H9 (cell line): ENCODE results near the gene RAB43. TPM values are rescaled to one million over a fixed set of nuclear protein-coding genes. Genes with fewer than 3 reads are reported as not detected.

ENCODE experiments used
- DNase-seq: peaks from one replicate; pipeline ENCODE4 v3.0.0-alpha.2; 2017
- H2AFZ ChIP-seq: one replicate; pipeline ENCODE4 v1.6.1; 2013; ENCODE audit warnings: mild to moderate bottlenecking, low read length, control low read depth, moderate library complexity
- H2AK5ac ChIP-seq: 2 replicates; pipeline ENCODE4 v1.6.1; 2013; ENCODE audit warnings: low read length, control low read depth, mixed read lengths; ENCODE audit not compliant: insufficient read length
- H2BK120ac ChIP-seq: one replicate; pipeline ENCODE4 v1.6.1; 2013; ENCODE audit warnings: low read depth, mild to moderate bottlenecking, low read length, control low read depth, inconsistent platforms; ENCODE audit not compliant: poor library complexity, severe bottlenecking
- H2BK12ac ChIP-seq: 2 replicates; pipeline ENCODE4 v1.6.1; 2013; ENCODE audit warnings: low read length, control low read depth, mixed read lengths, low read depth; ENCODE audit not compliant: insufficient read length
- H2BK15ac ChIP-seq: 2 replicates; pipeline ENCODE4 v1.6.1; 2013; ENCODE audit warnings: low read depth, low read length, control low read depth
- H2BK20ac ChIP-seq: one replicate; pipeline ENCODE4 v1.6.1; 2013; ENCODE audit warnings: low read depth, mild to moderate bottlenecking, low read length, control low read depth, inconsistent platforms; ENCODE audit not compliant: poor library complexity, severe bottlenecking
- H2BK5ac ChIP-seq: 2 replicates; pipeline ENCODE4 v1.6.1; 2013; ENCODE audit warnings: low read length, control low read depth, mixed read lengths; ENCODE audit not compliant: insufficient read length
- H3K14ac ChIP-seq: 2 replicates; pipeline ENCODE4 v1.6.1; 2013; ENCODE audit warnings: low read length, control low read depth; ENCODE audit not compliant: insufficient read depth
- H3K18ac ChIP-seq: 2 replicates; pipeline ENCODE4 v1.6.1; 2013; ENCODE audit warnings: low read depth, mild to moderate bottlenecking, mixed read lengths, low read length, control low read depth; ENCODE audit not compliant: insufficient read length
- H3K23ac ChIP-seq: 2 replicates; pipeline ENCODE4 v1.6.1; 2013; ENCODE audit warnings: low read length, control low read depth, mixed read lengths, low read depth; ENCODE audit not compliant: insufficient read length
- H3K23me2 ChIP-seq: 2 replicates; pipeline ENCODE4 v1.6.1; 2013; ENCODE audit warnings: low read depth, mild to moderate bottlenecking, mixed read lengths, low read length, control low read depth; ENCODE audit not compliant: insufficient read length, poor library complexity, severe bottlenecking
- H3K27ac ChIP-seq: 2 replicates; pipeline ENCODE4 v1.5.1; 2013; ENCODE audit warnings: low read length, control low read depth, mixed read lengths, low read depth; ENCODE audit not compliant: insufficient read length
- H3K27me3 ChIP-seq: 2 replicates; pipeline ENCODE4 v1.6.1; 2013; ENCODE audit warnings: low read length, control low read depth, inconsistent platforms; ENCODE audit not compliant: insufficient read depth
- H3K4ac ChIP-seq: 2 replicates; pipeline ENCODE4 v1.6.1; 2013; ENCODE audit warnings: low read depth, mild to moderate bottlenecking, control low read depth, inconsistent platforms, low read length, moderate library complexity
- H3K4me1 ChIP-seq: 2 replicates; pipeline ENCODE4 v1.6.1; 2013; ENCODE audit warnings: low read length, control low read depth, inconsistent platforms; ENCODE audit not compliant: insufficient read depth
- H3K4me2 ChIP-seq: 2 replicates; pipeline ENCODE4 v1.6.1; 2013; ENCODE audit warnings: low read length, control low read depth, mixed read lengths; ENCODE audit not compliant: insufficient read length, insufficient read depth
- H3K56ac ChIP-seq: 2 replicates; pipeline ENCODE4 v1.6.1; 2013; ENCODE audit warnings: low read depth, mild to moderate bottlenecking, mixed read lengths, low read length, control low read depth; ENCODE audit not compliant: insufficient read length
- H3K79me1 ChIP-seq: 2 replicates; pipeline ENCODE4 v1.6.1; 2013; ENCODE audit warnings: low read depth, mild to moderate bottlenecking, moderate library complexity, low read length, control low read depth, inconsistent platforms; ENCODE audit not compliant: insufficient read depth, poor library complexity, severe bottlenecking
- H3K79me2 ChIP-seq: 2 replicates; pipeline ENCODE4 v1.6.1; 2013; ENCODE audit warnings: low read length, control low read depth, inconsistent platforms; ENCODE audit not compliant: insufficient read depth
- H3K9ac ChIP-seq: 2 replicates; pipeline ENCODE4 v1.6.1; 2013; ENCODE audit warnings: low read length, control low read depth, mixed read lengths; ENCODE audit not compliant: insufficient read length; ENCODE audit errors: extremely low read depth
- H3K9me3 ChIP-seq: one replicate; pipeline ENCODE4 v1.6.1; 2013; ENCODE audit warnings: low read depth, low read length, inconsistent platforms; ENCODE audit not compliant: control insufficient read depth
- H3T11ph ChIP-seq: one replicate; pipeline ENCODE4 v1.6.1; 2013; ENCODE audit warnings: mild to moderate bottlenecking, low read length, control low read depth, inconsistent platforms
- H4K20me1 ChIP-seq: one replicate; pipeline ENCODE4 v1.6.1; 2013; ENCODE audit not compliant: control insufficient read depth, insufficient read length, insufficient read depth
- H4K5ac ChIP-seq: 2 replicates; pipeline ENCODE4 v1.6.1; 2013; ENCODE audit warnings: low read depth, mild to moderate bottlenecking, mixed read lengths, low read length, control low read depth; ENCODE audit not compliant: insufficient read length
- H4K8ac ChIP-seq: replicated peaks from 2 replicates; pipeline ENCODE4 v1.6.1; 2013; ENCODE audit warnings: low read length, control low read depth, mixed read lengths, low read depth; ENCODE audit not compliant: insufficient read length
- H4K91ac ChIP-seq: 2 replicates; pipeline ENCODE4 v1.6.1; 2013; ENCODE audit warnings: low read depth, mild to moderate bottlenecking, moderate library complexity, mixed read lengths, low read length, control low read depth; ENCODE audit not compliant: insufficient read length
- H3K27ac Mint-ChIP-seq, 3 experiments: 2 replicates in 2 of 3; 3 replicates in 1 of 3; pipeline ENCODE4 v1.8.0; 2020 to 2021; ENCODE audit warnings: mixed read lengths in 3 of 3, mild to moderate bottlenecking in 1 of 3, moderate library complexity in 1 of 3
- H3K27me3 Mint-ChIP-seq: 2 replicates; pipeline ENCODE4 v1.8.0; 2021; ENCODE audit warnings: low read depth, mild to moderate bottlenecking, moderate library complexity, mixed read lengths
- H3K36me3 Mint-ChIP-seq, 3 experiments: 2 replicates in 2 of 3; 3 replicates in 1 of 3; pipeline ENCODE4 v1.8.0; 2020 to 2021; ENCODE audit warnings: low read depth in 3 of 3, mixed read lengths in 3 of 3; ENCODE audit not compliant: insufficient read depth in 1 of 3
- H3K4me1 Mint-ChIP-seq, 2 experiments: 2 replicates each; pipeline ENCODE4 v1.8.0; 2020; ENCODE audit warnings: mixed read lengths in 2 of 2
- H3K4me3 Mint-ChIP-seq, 2 experiments: 2 replicates in 1 of 2; 3 replicates in 1 of 2; pipeline ENCODE4 v1.8.0; 2020 to 2021; ENCODE audit warnings: mild to moderate bottlenecking in 2 of 2, mixed read lengths in 2 of 2, moderate library complexity in 1 of 2
- H3K9me3 Mint-ChIP-seq, 2 experiments: 2 replicates in 1 of 2; 3 replicates in 1 of 2; pipeline ENCODE4 v1.8.0; 2020; ENCODE audit warnings: mild to moderate bottlenecking in 2 of 2, mixed read lengths in 2 of 2, moderate library complexity in 1 of 2
- WGBS: extraction: QIAGEN DNeasy Blood & Tissue Kit; methylation state at CpG from one replicate; pipeline ENCODE4 v1.1.7; 2013; ENCODE audit warnings: missing lambda C conversion rate, low lambda C conversion rate, mixed read lengths; ENCODE audit not compliant: insufficient read length; ENCODE audit errors: extremely low coverage; 5-methylcytosine and 5-hydroxymethylcytosine counted together
- total RNA-seq: library from RNA; stranded (reverse); gene quantifications from 2 replicates; pipeline ENCODE4 v1.2.1, GENCODE V29; 2021
- TF ChIP-seq, protein P1 (sequence below): fragments of 200-600 bp; sonication (generic); conservative IDR thresholded peaks from 3 replicates; pipeline ENCODE4 v1.8.0; 2021; ENCODE audit warnings: antibody characterized with exemption, mild to moderate bottlenecking

RAB43 gene
- total RNA-seq, 1 experiment from 2014 or later, result 13.6 TPM

DNA sequence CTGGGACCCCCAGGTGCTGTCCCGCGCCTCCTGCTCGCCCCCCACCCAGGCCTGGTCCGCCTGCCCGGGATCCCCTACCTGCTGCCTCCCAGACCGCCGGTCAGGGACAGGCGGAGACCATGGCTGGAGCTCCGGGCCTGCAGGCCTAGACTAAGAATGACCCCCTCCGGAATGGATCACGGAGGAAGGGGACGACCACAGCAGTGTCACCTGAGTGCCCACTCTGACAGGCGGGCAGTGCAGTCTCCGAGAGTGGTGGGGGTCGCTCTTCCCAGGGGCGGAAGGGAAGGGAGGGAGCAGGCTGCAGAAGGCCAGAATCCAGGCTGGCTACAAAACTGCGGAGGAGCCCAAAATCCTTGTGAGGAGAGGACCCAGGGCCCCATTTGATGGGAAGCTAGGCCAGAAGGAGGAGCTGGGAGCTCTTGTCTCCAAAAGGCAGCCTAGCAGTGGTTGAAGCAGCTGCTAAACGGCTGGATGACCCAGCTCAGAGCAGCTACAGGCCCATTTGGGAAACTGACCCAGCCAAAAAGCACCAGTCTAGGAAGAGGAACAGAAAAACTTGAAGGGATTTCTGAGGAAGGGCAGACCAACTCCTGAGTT, 908 bp upstream of the RAB43 start:
- DNase-seq, result peak; percentile 52
- Histone ChIP-seq H3K79me2 (peaks cover 10% of the 10 kb centered on the region; the same call in 1 of the 2 replicates), H3K4ac (no peak overlapping the region), H2AFZ (no peak overlapping the region), H3K4me1 (no peaks in the 10 kb centered on the region), H2BK5ac (no peak overlapping the region), H2BK120ac (no peak overlapping the region), H2BK15ac (no peak overlapping the region; the same call in 1 of the 2 replicates), H3K14ac (no peak overlapping the region), H3K23me2 (peaks cover 10% of the 10 kb centered on the region), H4K91ac (no peak overlapping the region), H2BK12ac (no peak overlapping the region), H4K8ac (no peak overlapping the region), H3K4me2 (peak overlapping the region; percentile 59), H4K5ac (no peak overlapping the region), H3K9me3 (no peaks in the 10 kb centered on the region), H3T11ph (no peak overlapping the region), H3K18ac (no peak overlapping the region), H3K79me1 (no peaks in the 10 kb centered on the region), H2BK20ac (no peak overlapping the region), H3K27me3 (no peaks in the 10 kb centered on the region), H3K27ac (no peak overlapping the region), H4K20me1 (no peaks in the 10 kb centered on the region), H2AK5ac (no peak overlapping the region), H3K23ac (no peak overlapping the region), H3K56ac (no peak overlapping the region), H3K9ac (no peak overlapping the region)
- no peaks in the 10 kb centered on the region; the same call in 1 of the 2 replicates for H3K27me3 Mint-ChIP-seq
- H3K4me1 Mint-ChIP-seq, result peaks cover 31 to 33% of the 10 kb centered on the region in 2 experiments
- WGBS, result no CpG with 5 or more reads among the region's 18 CpGs
- peak overlapping the region; percentile 66 to 86 for H3K4me3 Mint-ChIP-seq
- peak overlapping the region in 1 of 3 experiments; percentile 85; a peak in 3 of 7 replicates for H3K27ac Mint-ChIP-seq
- H3K36me3 Mint-ChIP-seq, result peaks cover 0 to 4% (median 3%) of the 10 kb centered on the region in 3 experiments; a peak in 5 of 7 replicates
- TF ChIP-seq, protein P1, sequence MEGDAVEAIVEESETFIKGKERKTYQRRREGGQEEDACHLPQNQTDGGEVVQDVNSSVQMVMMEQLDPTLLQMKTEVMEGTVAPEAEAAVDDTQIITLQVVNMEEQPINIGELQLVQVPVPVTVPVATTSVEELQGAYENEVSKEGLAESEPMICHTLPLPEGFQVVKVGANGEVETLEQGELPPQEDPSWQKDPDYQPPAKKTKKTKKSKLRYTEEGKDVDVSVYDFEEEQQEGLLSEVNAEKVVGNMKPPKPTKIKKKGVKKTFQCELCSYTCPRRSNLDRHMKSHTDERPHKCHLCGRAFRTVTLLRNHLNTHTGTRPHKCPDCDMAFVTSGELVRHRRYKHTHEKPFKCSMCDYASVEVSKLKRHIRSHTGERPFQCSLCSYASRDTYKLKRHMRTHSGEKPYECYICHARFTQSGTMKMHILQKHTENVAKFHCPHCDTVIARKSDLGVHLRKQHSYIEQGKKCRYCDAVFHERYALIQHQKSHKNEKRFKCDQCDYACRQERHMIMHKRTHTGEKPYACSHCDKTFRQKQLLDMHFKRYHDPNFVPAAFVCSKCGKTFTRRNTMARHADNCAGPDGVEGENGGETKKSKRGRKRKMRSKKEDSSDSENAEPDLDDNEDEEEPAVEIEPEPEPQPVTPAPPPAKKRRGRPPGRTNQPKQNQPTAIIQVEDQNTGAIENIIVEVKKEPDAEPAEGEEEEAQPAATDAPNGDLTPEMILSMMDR, result no peak
- H3K9me3 Mint-ChIP-seq, result no peaks in the 10 kb centered on the region
